ENCODE results near the gene PTDSS2.
A peak's percentile ranks its signal among the peaks of the same experiment; 100 is the strongest.
"Not testable (repeated sequence)": the region's sequence is repeated elsewhere in the genome, so short reads cannot be mapped to it uniquely, and the experiment has no call there.

The PTDSS2 gene

DNA sequence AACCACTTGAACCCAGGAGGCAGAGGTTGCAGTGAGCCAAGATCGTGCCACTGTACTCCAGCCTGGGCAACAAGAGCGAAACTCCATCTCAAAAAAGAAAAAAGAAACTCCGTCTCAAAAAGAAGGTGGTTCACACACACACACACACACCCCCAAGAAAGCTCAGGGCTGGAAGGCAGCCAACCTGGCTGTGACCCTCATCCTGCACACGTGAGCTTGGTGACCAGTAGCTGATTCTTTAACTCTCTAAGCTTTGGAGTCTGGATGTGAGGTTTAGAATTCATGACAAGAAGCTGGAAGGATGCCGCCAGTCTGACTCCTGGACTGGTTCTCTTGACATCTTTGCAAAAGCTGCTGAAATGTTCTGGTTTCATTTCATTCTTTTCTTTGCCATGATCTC is 58.9 kb downstream of the PTDSS2 start:
- no peak for DNase-seq

DNA sequence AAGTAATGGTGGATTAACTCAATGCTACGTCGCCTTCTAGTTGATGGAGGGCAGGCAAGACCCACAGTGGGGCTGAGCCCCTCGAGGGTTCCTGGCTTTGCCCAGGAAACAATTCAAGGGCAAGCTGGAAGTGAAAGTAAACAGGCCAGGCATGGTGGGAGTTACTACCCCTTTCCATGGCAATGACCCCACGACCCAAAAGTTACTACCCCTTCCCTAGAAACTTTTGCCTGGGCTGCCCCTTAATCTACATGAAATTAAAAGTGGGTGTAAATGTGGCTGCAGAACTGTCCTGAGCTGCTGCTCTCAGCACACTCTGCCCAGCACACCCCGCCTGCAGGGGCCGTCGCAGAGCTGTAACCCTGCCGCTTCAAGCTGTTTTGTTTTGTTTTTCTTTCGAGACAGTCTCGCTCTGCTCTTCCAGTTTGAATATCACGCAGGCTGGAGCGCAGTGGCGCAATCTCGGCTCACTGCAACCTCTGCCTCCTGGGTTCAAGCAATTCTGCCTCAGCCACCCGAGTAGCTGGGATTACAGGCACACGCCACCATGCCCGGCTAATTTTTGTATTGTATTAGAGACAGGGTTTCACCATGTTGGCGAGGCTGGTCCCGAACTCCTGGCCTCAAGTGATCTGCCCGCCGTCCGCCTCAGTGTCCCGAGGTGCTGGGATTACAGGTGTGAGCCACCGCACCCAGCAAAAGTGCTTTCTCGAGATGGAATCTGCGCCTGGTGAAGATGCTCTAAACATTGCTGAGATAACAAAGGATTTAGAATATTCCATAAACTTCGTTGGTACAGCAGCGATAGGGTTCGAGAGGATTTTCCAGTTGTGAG is 62.9 kb downstream of the PTDSS2 start:
- no peak for DNase-seq

DNA sequence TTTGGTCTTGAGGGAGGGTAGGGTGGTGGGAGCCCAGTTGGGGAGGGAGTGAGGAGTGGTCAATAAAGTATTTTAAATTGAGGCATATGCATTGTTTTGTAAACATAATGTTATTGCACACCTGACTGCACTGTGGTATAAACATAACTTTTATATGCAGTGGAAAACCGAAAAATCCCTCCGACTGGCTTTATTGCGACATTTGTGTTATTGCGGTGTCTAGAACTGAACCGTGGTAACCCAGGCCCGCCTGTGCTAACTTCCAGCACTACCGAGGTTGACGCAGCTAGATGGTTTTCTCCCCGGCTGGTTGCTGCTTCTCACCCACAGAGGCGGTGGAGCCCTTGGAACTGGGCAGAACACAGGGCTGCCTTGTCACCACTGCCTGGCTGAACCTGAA is 64.5 kb downstream of the PTDSS2 start:
- DNase-seq = no peak

DNA sequence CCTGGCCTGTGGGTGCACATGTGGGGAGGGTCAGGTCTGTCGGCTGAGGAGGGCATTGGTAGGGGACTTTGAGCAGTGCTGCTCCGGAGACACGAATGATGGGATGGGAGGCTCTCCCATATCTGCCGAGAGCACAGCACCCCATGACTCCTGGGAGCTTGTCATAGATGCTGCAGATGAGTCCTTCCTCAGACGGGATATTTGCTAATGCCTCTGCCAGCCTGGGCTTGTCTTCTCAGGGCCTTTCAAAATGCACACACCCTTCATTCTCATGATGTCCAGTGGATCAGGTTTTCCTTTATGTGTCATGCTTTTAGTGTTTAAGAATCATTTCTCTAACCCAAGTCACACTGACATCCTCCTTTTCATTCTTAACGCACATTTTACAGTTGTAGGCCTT is 65.1 kb downstream of the PTDSS2 start:
- DNase-seq = no peak

DNA sequence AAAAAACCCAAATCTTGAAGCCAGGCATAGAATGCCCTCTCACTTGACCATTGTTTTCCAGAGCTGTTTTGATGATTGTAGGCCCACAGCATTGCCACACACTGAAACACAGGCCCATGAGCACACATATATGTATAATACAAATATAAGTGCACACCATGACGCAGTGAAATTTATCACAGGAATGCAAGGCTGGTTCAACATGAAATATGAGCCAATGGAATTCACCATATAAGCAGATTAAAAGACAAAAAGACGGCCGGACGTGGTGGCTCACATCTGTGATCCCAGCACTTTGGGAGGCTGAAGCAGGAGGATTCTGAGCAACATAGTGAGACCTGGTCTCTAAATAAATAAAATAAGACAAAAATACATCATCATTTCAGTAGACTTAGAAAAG is 66.3 kb downstream of the PTDSS2 start:
- no peak for DNase-seq

DNA sequence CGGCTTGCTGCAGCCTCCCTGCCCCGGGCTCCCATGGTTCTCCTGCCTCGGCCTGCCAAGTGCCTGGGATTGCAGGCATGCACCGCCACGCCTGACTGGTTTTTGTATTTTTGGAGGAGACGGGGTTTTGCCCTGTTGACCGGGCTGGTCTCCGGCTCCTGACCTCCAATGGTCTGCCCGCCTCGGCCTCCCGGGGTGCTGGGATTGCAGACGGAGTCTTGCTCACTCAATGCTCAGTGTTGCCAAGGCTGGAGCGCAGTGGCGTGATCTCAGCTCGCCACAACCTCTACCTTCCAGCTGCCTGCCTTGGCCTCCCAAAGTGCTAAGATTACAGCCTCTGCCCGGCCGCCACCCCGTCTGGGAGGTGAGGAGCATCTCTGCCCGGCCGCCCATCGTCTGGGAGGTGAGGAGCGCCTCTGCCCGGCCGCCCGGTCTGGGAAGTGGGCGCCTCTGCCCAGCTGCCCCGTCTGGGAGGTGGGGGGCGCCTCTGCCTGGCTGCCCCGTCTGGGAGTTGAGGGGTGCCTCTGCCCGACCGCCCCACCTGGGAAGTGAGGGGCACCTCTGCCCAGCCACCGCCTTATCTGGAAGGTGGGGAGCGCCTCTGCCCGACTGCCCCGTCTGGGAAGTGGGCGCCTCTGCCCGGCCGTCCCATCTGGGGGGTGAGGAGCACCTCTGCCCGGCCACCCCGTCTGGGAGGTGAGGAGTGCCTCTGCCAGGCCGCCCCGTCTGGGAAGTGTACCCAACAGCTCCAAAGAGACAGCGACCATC is 67.0 kb downstream of the PTDSS2 start:
- DNase-seq = not testable (repeated sequence)

DNA sequence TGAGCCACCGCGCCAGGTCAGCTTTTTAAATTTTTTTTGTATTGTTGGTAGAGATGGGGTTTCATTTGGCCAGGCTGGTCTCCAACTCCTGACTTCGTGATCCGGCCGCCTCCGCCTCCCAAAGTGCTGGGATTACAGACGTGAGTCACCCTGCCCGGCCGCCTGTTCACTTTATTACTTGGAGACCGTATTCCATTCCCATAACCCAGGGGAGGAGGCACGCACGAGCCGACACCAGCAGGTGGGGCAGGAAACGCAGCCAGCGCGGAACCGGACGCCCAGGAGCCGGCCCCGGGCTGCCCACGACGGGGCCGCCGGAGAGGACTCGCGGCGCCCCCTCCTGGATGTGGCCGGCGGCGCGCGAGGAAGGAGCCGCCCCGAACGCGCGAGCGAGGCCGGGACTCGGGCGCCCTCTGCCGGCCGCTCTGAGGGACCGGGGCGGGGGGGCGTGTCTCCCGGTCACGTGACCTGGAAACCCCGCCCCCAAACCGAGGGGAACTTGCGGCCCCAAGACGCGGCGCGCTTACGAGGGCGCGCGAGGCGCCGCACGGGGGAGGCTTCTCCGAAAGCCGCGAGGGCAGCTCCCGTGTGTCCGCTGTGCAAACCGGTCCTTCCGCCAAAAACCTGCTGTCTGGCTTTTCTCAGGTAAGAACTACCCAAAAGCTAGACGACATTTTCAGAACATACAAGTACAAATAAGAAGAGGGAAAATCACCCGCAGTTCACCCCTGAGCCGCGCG is 68.6 kb downstream of the PTDSS2 start:
- DNase-seq = peak; percentile 98

DNA sequence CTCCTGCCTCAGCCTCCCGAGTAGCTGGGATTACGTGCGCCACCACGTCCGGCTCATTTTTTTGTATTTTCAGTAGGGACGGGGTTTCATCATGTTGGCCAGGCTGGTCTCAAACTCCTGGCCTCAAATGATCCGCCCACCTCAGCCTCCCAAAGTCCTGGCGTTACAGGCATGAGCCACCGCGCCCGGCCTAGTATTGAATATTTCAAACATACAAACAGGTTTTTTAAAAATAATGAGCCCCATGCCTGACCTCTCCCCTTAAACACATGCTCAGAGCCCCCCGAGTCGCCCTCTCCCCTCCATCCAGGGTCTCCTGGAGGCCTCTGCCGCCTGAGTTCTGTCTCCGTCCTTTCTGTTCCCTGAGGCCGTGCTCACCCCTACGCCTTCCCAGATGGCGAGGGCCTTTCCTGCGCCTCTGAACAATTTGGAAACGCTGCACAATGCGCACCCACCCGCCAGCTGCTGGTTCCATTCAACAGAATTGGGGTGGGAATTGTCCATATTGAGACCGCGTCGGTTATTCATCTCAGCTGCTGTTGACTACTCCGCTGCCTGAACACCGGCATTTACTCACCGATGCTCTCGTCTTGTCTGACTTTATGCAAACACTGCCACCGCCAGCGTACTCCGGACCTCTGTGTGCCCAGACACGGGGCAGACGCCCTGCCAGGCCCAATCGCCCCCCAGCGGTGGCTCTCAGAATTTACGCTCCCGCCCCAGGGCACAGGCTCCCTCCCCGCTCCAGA is 70.5 kb downstream of the PTDSS2 start:
- DNase-seq = no peak

DNA sequence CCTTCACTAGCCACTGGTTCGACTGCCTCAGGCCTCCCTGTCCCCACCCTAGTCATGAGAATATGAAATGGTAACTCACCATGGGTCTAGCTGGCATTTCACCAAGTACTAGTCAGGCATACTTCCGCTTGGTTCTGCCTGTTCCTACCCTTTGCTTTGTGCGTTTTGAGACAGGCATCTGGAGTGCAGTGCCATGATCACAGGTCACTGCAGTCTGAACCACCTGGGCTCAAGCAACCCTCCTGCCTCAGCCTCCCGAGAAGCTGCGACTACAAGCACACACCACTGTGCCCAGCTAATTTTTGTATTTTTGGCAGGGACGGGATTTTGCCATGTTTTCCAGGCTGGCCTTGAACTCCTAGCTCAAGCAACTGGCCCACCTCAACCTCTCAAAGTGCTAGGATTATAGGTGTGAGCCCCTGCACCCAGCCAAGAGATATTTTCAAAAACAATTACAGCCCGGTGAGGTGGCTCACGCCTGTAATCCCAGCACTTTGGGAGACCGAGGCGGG is 71.2 kb downstream of the PTDSS2 start:
- no peak for DNase-seq

DNA sequence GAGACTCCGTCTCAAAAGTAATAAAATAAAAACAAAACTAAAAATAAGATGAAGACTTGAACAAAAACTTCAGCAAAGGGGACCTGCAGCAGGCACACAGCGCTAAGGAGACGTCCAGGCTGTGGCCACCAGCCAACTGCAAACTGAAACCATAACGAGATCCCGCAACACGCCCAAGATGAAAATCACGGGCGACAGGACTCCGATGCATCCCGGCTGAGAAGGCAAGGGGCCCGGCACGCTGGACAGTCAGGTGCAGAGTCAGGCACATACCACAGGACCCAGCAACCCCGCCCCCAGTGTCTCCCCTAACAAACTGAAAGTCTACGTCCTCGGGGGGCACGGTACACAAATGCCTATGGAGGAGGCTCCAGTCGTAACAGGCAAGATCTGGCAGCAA is 76.1 kb downstream of the PTDSS2 start:
- no peak for DNase-seq

DNA sequence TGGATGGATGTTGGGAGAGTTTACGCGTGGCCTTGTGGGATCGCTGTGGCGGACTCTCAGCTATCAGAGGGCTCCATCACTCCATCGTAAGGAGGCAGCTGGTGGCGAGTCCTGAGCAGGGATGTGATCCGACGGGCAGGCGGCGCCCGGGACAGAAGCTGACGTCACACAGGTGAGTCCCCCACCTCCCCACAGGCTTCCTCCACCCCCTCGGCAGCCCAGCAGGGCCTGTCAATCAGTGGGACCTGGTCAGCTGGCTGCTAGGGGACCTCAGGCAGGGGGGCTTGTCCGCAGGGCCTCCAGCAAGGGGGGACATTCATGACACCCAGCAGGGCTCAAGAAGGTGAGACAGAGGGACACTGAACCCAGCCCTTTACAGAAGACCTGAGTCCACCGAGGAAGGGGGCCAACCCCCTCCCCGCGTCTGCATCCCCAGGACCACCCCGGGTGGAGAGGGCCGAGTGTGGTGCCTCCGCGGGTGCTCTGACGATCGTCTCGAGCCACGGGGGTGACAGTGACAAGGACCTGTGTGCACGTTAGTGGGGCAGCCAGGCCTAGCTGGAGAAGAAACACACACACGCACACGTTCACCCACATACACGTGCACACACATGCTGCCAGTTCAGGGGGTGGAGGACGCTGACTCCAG is 78.2 kb downstream of the PTDSS2 start:
- DNase-seq = no peak

DNA sequence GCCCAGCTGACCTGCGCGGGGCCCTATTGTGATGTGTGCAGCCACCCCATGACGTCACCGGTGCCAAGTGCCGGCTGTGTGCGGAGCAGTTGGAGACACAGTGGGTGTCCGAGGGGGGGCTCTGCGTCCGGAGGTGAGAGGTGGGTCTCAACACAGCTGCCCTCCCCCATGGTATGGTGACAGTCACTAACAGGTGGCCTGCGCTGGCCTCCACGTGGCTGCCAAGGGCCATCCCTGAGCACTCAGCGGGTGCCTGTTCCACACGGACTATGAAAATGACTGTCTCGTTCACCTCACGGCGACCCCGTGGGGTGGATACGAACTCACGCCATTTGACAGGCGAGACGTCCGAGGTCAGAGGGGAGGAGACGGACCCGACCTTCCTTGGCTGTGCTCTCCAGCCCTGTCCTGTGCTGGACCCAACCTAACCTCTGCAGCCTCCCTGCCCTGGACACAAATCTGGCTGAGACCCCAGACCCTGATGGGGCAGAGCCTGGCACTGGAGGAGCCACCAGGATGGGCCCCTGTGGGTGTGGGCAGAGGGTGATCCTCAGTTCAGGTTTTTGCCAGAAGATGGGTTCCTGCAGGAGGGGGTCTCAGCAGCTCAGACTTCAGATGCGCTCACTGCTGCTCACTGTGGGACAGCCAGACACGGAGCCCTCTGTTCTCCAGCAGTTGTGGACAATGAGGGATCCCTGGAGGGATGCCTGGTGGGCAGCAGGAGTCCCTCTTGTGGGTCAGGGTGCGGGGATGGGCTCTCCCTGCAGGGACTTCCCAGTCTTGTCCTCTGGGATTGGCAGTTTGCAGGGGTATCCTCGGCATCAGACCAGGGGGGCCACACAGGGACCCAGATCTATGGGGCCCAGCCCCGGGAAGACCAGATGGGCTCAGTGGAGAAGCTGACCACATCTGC is 79.0 kb downstream of the PTDSS2 start:
- DNase-seq = no peak

DNA sequence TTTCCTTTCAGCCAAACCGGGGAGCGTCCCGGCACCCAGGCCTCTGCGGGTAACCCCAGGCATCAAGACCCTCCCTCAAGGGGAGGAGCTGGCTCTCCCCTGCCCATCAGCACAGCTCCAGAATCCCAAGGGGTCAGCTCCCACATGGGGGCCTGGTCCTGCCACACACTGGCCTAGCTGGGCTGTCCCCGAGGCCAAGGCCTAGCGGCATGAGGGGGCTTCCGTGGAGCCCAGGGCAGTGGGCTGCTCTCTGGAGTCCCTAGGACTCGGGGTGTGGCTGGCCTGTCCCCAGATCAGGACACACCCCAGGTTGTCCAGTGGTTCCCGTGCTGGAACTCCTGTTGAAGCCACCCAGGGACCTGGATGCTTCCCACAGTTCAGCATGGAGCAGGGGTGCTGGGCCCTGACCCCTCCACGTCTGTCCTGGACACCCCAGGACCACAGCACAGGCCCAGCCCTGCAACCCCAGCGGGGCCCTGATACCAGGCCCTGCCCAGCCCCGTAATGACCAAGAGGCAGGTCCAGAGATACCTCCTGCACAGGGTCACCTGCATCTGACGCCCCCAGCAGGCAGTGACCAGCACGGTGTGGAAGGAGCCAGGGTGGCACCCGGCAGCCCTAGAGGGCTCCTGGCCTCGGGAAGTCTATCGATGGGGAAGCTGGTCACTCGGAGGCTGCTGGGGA is 79.8 kb downstream of the PTDSS2 start:
- no peak for DNase-seq

DNA sequence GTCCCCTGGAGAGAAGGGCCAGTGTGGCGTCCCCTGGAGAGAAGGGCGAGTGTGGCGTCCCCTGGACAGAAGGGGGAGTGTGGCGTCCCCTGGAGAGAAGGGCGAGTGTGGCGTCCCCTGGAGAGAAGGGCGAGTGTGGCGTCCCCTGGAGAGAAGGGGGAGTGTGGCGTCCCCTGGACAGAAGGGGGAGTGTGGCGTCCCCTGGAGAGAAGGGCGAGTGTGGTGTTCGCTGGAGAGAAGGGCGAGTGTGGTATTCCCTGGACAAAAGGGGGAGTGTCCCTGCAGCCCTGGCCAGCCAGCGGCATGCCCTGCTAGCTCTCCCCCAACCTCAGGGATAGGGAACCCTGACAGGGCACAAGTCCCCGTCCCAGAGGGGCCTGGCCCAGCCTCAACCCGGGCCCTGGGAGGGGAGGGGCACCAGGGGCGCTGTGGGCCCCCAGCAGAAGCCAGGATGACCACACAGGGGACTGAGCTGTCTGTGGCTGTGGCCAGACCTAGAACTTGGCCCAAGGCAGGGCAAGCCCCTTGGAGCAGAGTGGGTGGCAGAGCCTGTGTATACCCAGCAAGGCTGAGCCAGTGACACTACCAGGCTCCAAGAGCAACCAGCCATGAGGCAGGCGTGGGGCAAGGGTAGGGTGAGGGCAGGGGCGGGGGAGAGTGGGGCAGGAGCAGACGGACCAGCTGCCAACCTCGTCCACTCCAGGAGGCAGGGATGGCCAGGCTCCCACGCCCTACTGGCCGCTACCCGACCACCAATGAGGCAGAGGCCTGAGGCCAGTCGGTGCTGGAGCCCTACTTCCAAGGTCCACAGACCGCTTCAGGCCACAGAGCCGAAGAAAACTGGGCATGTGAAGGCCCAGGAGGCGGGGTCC is 81.1 kb downstream of the PTDSS2 start:
- no peak for DNase-seq

DNA sequence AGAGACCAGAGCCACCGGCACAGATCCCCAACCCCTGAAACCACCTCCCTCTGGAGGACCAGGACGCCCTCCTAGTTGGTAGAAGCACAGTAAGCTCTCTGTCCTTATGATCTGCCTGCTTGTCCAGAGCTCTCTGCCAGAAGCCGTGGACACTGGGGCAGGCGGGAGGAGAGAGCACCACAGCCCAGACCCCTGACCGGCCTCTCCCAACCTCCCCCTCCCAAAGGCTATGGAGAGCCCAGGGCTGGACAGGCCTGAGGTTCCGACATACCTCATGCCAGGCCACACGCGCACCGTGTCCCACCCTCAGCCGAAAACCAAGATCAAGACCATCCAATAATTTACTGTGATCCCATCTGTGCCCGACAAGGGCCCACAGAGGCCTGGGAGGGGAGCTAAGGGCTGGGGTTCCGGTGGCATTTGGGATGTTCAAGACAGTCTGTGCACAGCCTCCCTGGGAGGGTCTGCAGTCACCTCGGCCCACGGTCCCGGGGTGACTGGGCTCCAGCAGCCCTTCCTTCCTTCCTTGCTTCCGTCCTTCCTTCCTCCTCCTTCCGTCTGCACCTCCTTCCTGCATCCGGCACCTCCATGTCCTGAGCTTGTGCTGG is 81.9 kb downstream of the PTDSS2 start:
- DNase-seq = no peak

DNA sequence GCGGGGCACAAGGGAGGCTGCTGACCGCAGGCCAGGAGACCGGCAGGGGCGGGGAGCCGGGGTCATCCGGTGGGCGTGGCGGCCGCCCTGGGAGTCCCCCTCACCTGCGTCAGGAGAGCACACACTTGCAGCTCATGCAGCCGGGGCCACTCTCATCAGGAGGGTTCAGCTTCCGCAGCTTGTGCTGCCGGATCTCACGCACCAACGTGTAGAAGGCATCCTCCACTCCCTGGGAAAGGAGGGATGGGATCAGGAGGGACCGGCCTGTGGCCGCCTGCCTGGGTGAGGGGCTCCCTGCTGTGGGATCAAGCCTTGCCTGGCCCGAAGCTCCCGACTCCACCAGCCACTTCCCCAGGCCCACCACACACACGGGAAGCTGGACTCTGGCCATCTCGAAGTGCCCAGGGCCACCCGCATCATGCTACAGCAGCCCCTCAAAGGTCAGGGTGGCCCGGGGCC is 82.5 kb downstream of the PTDSS2 start:
- DNase-seq = no peak

DNA sequence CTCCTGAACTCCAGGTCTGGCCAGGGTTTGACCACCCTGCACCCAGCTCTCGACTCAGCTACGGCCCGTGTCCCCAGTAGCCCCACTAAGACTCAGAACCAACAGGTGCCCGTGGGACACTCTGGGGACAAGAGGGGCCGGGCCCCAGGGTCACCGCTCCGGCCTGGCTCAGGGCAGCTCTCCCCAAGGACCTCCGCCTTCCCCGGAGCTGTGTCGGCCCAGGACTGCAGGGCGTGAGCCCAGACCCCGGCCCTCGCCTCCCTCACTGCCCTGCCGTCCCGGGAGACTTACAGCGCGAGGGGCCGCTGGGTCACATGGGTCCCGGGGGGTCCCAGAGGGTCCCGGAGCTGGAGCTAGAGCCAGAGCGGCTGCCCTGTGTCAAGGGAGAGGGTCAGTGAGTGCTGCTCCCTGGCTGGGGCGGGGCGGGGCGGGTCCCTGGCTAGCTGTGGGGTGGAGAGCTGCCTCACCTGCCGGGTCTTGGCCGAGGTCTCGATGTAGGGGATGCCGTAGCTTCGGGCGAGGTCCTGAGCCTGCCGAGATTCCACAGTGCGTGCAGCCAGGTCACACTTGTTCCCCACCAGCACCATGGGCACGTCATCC is 83.0 kb downstream of the PTDSS2 start:
- DNase-seq = no peak
